Breast epithelium (tissue), 3 donors: Measurements from ENCODE around the gene KYNU.

ENCODE experiments used
- CTCF ChIP-seq, 3 donors: fragments of 450-650 bp; IDR thresholded peaks; one replicate each; pipeline ENCODE4 v1.5.1; 2016 to 2017; ENCODE audit warnings: antibody characterized with exemption in 3 of 3, mild to moderate bottlenecking in 3 of 3, moderate library complexity in 3 of 3
- POLR2A ChIP-seq: fragments of 450-650 bp; IDR thresholded peaks from one replicate; pipeline ENCODE4 v1.6.1; 2016; ENCODE audit warnings: antibody characterized with exemption, mild to moderate bottlenecking, moderate library complexity
- POLR2AphosphoS5 ChIP-seq, 3 donors: sonication (generic); formaldehyde crosslinking; IDR thresholded peaks; one replicate each; pipeline ENCODE4 v1.6.1; 2017; ENCODE audit warnings: antibody characterized with exemption in 3 of 3

- TF ChIP-seq CTCF (IDR thresholded peaks at IDR 0.05) (no peak), POLR2AphosphoS5 (IDR thresholded peaks at IDR 0.05) (no peak), POLR2A (no peak)
These were observed 181.4 kb downstream of the KYNU start for GRCh38 chr2:143058851-143059250.
